LNCaP clone FGC (cell line): Measurements from ENCODE around the gene GPR55.

ENCODE experiments used
- DNase-seq: peaks from one replicate; pipeline ENCODE4 v3.0.0-alpha.2; 2011; ENCODE audit warnings: low read depth
- H3K4me3 ChIP-seq: 2 replicates; pipeline ENCODE4 v1.5.1; 2011; ENCODE audit warnings: mild to moderate bottlenecking, low read depth, low read length, control low read depth
- CTCF ChIP-seq: IDR thresholded peaks from 2 replicates; pipeline ENCODE4 v1.5.1; 2012; ENCODE audit warnings: mild to moderate bottlenecking; ENCODE audit not compliant: control insufficient read depth, insufficient read depth; ENCODE audit errors: extremely low read depth

The GPR55 gene

GRCh38 chr2:230955163-230955737 lies 30.2 kb upstream of the GPR55 start:
- H3K4me3 ChIP-seq, result no peak overlapping the region
- no peak for TF ChIP-seq CTCF
- no peak for DNase-seq

- no peak overlapping the region for H3K4me3 ChIP-seq
- no peak for TF ChIP-seq CTCF
- no peak for DNase-seq
Observed at GRCh38 chr2:230954746-230955145, 29.7 kb upstream of the GPR55 start.

- DNase-seq, result no peak
- no peak for TF ChIP-seq CTCF
- H3K4me3 ChIP-seq, result no peak overlapping the region
Observed at GRCh38 chr2:230953845-230954244, 28.8 kb upstream of the GPR55 start.

GRCh38 chr2:230952226-230952956 lies 27.3 kb upstream of the GPR55 start:
- DNase-seq, result no peak
- no peak for TF ChIP-seq CTCF

GRCh38 chr2:230951396-230951795 lies 26.4 kb upstream of the GPR55 start:
- no peak for TF ChIP-seq CTCF
- H3K4me3 ChIP-seq, result no peak overlapping the region
- no peak for DNase-seq

More at GRCh38 chr2:230952226-230952956, 27.3 kb upstream of the GPR55 start:
- H3K4me3 ChIP-seq, result no peak overlapping the region

GRCh38 chr2:230950874-230951339 lies 25.9 kb upstream of the GPR55 start:
- TF ChIP-seq CTCF, result no peak
- H3K4me3 ChIP-seq, result no peak overlapping the region
- no peak for DNase-seq
